ENCODE data around the gene PLEKHD1.

The PLEKHD1 gene

DNA sequence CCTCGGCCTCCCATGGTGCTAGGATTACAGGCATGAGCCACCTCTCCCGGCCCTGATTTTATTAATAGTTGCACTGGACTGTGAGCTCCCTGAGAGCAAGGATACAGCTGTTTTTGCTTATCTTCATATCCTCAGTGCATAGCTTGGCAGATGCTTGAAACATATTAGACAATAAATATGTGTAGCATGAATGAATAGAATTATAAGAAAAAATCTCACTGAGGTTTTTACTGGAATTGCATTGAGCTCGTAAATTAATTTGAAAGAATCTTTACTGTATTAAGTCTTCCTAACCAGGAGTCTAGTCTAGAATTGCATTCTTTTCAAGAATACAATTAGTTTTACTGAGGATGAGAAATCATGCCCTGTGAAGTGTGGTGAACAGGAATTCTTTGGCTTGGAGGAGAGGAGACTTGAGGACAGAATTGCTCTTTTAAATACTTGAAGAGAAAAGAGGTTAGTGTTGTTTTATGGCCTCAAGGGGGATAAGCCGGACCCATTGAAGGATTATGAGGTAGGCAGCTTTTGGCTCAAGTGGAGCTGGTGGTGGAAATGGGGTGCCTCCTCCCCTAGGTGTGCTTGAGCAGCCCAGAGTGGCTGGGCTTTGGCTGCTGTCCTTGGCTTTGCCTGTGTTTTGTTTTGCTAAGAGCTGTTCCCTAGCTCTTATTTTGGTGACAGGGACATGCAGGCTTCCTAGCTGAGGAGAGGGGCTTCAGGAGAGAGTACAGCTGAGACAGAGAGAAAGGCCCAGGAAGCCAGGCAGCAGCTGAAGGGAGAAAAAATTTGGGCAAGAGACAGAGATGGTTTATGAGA is 34.0 kb downstream of the PLEKHD1 start:
- Histone ChIP-seq H3K36me3 (ENCODE audit: insufficient read depth, low read length) (no peaks in the 10 kb centered on the region), H3K9me3 (ENCODE audit: control insufficient read depth, insufficient read depth, low read length) (no peaks in the 10 kb centered on the region), H3K4me1 (ENCODE audit: insufficient read depth, low read length) (peaks cover 11% of the 10 kb centered on the region), H3K9ac (ENCODE audit: low read depth, low read length) (no peak overlapping the region)

GRCh38 chr14:69519204-69520100 is 34.9 kb downstream of the PLEKHD1 start:
- H3K36me3 ChIP-seq (ENCODE audit: insufficient read depth, low read length), result no peaks in the 10 kb centered on the region
- no peak overlapping the region for H3K9ac ChIP-seq (ENCODE audit: low read depth, low read length)
- H3K4me1 ChIP-seq (ENCODE audit: insufficient read depth, low read length), result peaks cover 11% of the 10 kb centered on the region
- H3K9me3 ChIP-seq (ENCODE audit: control insufficient read depth, insufficient read depth, low read length), result no peaks in the 10 kb centered on the region

DNA sequence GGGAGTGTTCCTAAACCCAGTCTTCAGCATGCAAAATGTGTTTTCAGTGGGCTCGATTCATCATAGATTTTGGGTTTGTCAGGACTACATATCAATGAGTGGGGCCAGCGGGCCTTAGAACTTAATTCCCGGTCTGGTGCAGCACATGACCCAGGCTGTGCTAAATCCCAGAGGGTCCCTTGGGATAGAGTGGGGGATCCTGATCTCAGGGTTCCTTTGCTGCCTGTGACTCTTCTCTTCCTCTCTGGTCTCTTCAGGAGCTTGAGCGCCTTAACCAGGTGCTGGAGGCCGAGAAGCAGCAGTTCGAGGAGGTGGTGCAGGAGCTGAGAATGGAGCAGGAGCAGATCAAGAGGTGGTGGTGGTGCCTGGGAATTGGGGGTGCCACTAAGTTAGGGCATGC is 37.5 kb downstream of the PLEKHD1 start:
- Histone ChIP-seq H3K9ac (ENCODE audit: low read depth, low read length) (no peak overlapping the region), H3K9me3 (ENCODE audit: control insufficient read depth, insufficient read depth, low read length) (no peaks in the 10 kb centered on the region), H3K4me1 (ENCODE audit: insufficient read depth, low read length) (peaks cover 11% of the 10 kb centered on the region), H3K36me3 (ENCODE audit: insufficient read depth, low read length) (no peaks in the 10 kb centered on the region)

GRCh38 chr14:69525896-69526295 is 41.4 kb downstream of the PLEKHD1 start:
- H3K9ac ChIP-seq (ENCODE audit: low read depth, low read length), result no peak overlapping the region
- H3K4me1 ChIP-seq (ENCODE audit: insufficient read depth, low read length), result no peaks in the 10 kb centered on the region
- H3K36me3 ChIP-seq (ENCODE audit: insufficient read depth, low read length), result no peaks in the 10 kb centered on the region
- no peaks in the 10 kb centered on the region for H3K9me3 ChIP-seq (ENCODE audit: control insufficient read depth, insufficient read depth, low read length)

- Histone ChIP-seq H3K9me3 (ENCODE audit: control insufficient read depth, insufficient read depth, low read length) (no peaks in the 10 kb centered on the region), H3K9ac (ENCODE audit: low read depth, low read length) (no peak overlapping the region), H3K4me1 (ENCODE audit: insufficient read depth, low read length) (no peaks in the 10 kb centered on the region), H3K36me3 (ENCODE audit: insufficient read depth, low read length) (no peaks in the 10 kb centered on the region)
Observed at GRCh38 chr14:69527635-69528034, 43.1 kb downstream of the PLEKHD1 start.

- Histone ChIP-seq H3K9ac (ENCODE audit: low read depth, low read length) (no peak overlapping the region), H3K9me3 (ENCODE audit: control insufficient read depth, insufficient read depth, low read length) (no peaks in the 10 kb centered on the region), H3K4me1 (ENCODE audit: insufficient read depth, low read length) (no peaks in the 10 kb centered on the region), H3K36me3 (ENCODE audit: insufficient read depth, low read length) (no peaks in the 10 kb centered on the region)
Observed at GRCh38 chr14:69528143-69528542, 43.6 kb downstream of the PLEKHD1 start.

- H3K9ac ChIP-seq (ENCODE audit: low read depth, low read length), result no peak overlapping the region
- no peaks in the 10 kb centered on the region for H3K36me3 ChIP-seq (ENCODE audit: insufficient read depth, low read length)
- H3K9me3 ChIP-seq (ENCODE audit: control insufficient read depth, insufficient read depth, low read length), result no peaks in the 10 kb centered on the region
- no peaks in the 10 kb centered on the region for H3K4me1 ChIP-seq (ENCODE audit: insufficient read depth, low read length)
Observed at GRCh38 chr14:69528930-69529329, 44.4 kb downstream of the PLEKHD1 start.

DNA sequence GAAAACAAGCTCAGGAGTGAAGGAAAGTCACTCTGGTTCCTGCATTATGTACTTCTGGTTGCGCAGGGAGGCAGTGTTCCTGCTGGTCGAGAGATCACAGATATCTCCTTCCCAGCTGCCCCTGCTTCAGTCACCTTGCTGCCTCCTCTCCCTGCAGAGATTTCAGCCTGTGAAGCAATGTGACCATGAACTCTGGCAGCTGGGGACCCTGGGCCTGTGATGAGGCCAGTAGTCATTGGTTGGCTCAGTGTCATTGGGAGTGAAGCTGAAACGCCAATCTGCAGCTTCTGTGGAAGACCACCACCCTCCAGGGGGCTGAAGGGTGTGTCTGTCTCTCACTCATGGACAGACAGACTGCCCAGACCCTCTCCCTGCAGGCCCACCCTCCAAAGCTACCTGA is 45.0 kb downstream of the PLEKHD1 start:
- no peak overlapping the region for H3K9ac ChIP-seq (ENCODE audit: low read depth, low read length)
- H3K4me1 ChIP-seq (ENCODE audit: insufficient read depth, low read length), result no peaks in the 10 kb centered on the region
- no peaks in the 10 kb centered on the region for H3K36me3 ChIP-seq (ENCODE audit: insufficient read depth, low read length)
- no peaks in the 10 kb centered on the region for H3K9me3 ChIP-seq (ENCODE audit: control insufficient read depth, insufficient read depth, low read length)

DNA sequence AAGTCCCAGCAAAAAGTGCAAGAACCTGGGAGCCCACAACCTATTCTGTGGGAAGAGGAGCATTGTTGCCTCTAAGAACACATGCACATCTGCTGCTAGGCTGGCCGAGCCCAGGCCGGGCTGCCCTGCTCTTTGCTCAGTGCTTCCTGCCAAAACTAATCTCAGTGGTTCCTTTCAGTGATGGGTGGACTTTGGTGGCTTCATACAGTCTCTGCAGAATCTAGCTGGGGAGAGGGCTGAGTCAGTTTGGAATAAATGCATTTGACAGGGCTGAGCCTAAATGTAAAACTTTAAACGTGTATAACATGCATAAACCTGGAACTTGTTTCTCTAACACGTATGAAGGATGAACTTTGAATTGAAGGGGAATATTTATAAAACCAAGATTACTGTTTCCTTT is 45.6 kb downstream of the PLEKHD1 start:
- Histone ChIP-seq H3K9me3 (ENCODE audit: control insufficient read depth, insufficient read depth, low read length) (no peaks in the 10 kb centered on the region), H3K36me3 (ENCODE audit: insufficient read depth, low read length) (no peaks in the 10 kb centered on the region), H3K4me1 (ENCODE audit: insufficient read depth, low read length) (no peaks in the 10 kb centered on the region), H3K9ac (ENCODE audit: low read depth, low read length) (no peak overlapping the region)

DNA sequence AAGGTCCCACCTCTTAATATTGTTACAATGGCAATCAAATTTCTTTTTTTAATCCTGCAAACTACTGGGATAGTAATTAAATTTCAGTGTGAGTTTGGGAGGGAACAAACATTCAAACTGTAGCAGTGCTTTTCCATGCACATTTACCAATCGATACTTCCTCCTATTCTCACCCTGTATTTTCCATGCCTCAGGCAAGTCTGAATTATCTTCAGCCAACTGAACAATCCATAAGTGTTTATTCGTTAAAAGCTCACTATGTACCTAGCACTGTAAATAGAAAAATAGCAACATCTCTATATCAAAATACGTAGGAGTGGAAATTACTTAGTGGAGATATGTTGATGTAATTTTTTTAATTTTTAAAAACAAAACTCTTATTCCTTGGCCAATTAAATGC is 46.6 kb downstream of the PLEKHD1 start:
- Histone ChIP-seq H3K4me1 (ENCODE audit: insufficient read depth, low read length) (no peaks in the 10 kb centered on the region), H3K9ac (ENCODE audit: low read depth, low read length) (no peak overlapping the region), H3K9me3 (ENCODE audit: control insufficient read depth, insufficient read depth, low read length) (no peaks in the 10 kb centered on the region), H3K36me3 (ENCODE audit: insufficient read depth, low read length) (no peaks in the 10 kb centered on the region)

DNA sequence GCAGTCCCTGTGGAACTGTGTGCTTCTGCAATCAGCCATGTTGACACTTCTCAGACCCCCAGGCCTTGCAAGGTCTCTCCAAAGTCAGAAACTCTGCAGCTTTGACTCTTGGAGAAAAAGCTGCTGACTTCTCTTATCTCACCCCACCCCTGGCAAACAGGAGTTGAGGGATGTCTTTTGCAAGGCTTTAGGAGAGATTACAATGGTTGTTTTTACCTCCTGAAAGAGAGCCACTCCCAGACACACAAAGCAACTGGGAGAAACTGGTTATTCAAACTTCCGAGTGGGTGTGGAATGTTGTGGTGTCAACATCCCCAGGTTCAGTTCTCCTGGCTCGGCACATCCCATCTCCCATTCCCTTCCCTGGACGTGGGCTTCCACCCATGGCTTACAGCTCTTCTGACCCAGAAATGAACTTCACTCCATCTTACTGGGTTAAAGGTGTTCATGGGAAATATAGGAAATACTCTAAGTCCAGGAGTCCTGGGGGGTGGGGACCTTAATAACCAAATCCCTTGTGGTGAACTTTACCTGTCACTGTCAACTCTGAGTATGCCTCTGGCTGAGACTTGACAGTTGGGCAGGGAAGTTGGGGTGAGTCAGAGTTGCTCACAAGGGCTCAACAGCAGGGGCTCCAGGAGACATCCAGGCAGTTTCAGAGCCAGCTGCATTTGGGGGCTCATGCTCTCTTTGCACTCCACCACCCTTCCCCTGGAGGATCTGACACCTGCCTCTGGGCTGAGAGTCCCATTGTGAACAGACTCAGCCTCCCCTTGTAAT is 48.2 kb downstream of the PLEKHD1 start:
- no peaks in the 10 kb centered on the region for H3K9me3 ChIP-seq (ENCODE audit: control insufficient read depth, insufficient read depth, low read length)
- H3K9ac ChIP-seq (ENCODE audit: low read depth, low read length), result no peak overlapping the region
- no peaks in the 10 kb centered on the region for H3K4me1 ChIP-seq (ENCODE audit: insufficient read depth, low read length)
- H3K36me3 ChIP-seq (ENCODE audit: insufficient read depth, low read length), result no peaks in the 10 kb centered on the region

DNA sequence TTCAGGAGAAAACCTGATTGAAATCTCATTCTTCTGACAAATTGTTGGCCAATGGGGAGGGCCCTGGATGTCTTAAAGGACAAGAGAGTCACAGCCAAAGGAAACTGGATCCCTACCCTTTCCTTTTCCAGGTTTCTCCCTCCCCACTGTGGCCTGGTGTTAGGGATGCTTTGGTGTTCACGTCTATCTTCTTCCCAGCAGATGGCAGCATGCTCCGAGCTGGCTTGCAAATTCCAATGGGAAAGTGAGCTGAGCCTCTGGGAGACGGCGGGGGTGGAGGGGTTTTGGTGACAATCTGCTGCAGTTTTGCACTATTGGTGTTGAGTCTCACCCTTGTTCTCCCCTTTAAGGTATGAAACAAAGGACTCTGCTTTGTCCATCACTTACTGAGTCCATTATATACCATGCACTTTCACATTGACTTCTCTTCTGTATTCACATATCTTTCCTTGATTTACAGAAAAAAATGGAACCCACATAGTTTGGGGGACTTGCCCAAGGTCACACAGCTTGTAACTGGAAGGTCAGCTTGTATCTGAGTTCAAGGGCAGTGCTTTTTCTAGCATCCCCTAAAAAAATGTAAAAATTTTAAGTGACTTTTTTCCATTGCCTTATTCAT is 50.8 kb downstream of the PLEKHD1 start:
- Histone ChIP-seq H3K36me3 (ENCODE audit: insufficient read depth, low read length) (no peaks in the 10 kb centered on the region), H3K9ac (ENCODE audit: low read depth, low read length) (no peak overlapping the region), H3K9me3 (ENCODE audit: control insufficient read depth, insufficient read depth, low read length) (no peaks in the 10 kb centered on the region)

DNA sequence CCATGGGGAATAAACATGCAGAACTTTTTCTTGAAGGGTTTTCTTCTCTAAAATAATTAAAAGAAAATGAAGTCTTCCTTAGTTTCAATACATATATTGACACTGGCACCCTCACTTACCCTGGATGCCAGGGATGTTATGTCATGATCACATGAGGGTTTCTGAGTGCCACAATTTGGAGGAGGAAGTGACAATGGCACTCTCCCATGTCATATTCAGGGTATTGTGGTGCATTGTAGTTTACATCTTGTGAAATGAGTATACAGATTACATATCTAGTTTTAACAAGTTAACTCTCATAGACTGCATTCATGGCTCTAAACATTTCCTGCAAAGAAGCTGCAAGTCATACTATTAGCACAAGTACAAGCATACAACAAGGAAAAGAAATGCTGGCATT is 52.4 kb downstream of the PLEKHD1 start:
- Histone ChIP-seq H3K9ac (ENCODE audit: low read depth, low read length) (no peak overlapping the region), H3K9me3 (ENCODE audit: control insufficient read depth, insufficient read depth, low read length) (no peaks in the 10 kb centered on the region)

More for the DNA sequence above, 50.8 kb downstream of the PLEKHD1 start:
- no peaks in the 10 kb centered on the region for H3K4me1 ChIP-seq (ENCODE audit: insufficient read depth, low read length)

GRCh38 chr14:69537900-69538299 is 53.4 kb downstream of the PLEKHD1 start:
- no peaks in the 10 kb centered on the region for H3K36me3 ChIP-seq (ENCODE audit: insufficient read depth, low read length)
- H3K4me1 ChIP-seq (ENCODE audit: insufficient read depth, low read length), result no peaks in the 10 kb centered on the region
- no peak overlapping the region for H3K9ac ChIP-seq (ENCODE audit: low read depth, low read length)
- no peaks in the 10 kb centered on the region for H3K9me3 ChIP-seq (ENCODE audit: control insufficient read depth, insufficient read depth, low read length)

More for the DNA sequence above, 52.4 kb downstream of the PLEKHD1 start:
- Histone ChIP-seq H3K36me3 (ENCODE audit: insufficient read depth, low read length) (no peaks in the 10 kb centered on the region), H3K4me1 (ENCODE audit: insufficient read depth, low read length) (no peaks in the 10 kb centered on the region)

Data from ES-I3 (cell line).